GM19463 (cell line): Measurements from ENCODE around the gene MYLK4.
A peak's percentile ranks its signal among the peaks of the same experiment; 100 is the strongest.

Experiments used
- ATAC-seq: cut with Tn5 transposase; IDR thresholded peaks from one replicate; pipeline ENCODE4 v1.9.1; 2021; ENCODE audit warnings: mild to moderate bottlenecking, moderate library complexity; ENCODE audit not compliant: unreplicated experiment

MYLK4 gene

DNA sequence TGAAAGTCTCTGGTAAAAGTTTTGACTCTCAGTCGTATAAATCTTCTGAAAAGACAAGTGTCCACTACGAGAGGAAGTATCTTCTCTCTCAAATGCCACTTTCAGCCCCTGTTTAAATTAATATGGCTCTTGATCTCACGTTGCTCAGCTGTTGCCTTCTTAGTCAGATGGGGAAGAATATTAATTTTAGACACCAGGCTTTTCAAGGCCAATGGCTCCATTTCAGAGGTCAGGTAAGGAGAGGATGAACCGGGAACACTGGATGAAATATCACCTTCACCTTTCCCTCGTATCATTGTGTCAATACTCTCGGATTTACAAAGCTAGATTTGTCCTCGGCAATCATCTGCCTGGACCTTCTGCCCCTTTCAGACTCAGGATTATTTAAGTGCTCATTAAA, at the start of gene MYLK4:
Gene MYLK4, minus strand, starts transcription at position 91 of the 400 bp plus-strand sequence. CDS start 1,628 bp downstream, outside the sequence.
- ATAC-seq = no peak

GRCh38 chr6:2799936-2800527, 49.3 kb upstream of the MYLK4 start:
- no peak for ATAC-seq

DNA sequence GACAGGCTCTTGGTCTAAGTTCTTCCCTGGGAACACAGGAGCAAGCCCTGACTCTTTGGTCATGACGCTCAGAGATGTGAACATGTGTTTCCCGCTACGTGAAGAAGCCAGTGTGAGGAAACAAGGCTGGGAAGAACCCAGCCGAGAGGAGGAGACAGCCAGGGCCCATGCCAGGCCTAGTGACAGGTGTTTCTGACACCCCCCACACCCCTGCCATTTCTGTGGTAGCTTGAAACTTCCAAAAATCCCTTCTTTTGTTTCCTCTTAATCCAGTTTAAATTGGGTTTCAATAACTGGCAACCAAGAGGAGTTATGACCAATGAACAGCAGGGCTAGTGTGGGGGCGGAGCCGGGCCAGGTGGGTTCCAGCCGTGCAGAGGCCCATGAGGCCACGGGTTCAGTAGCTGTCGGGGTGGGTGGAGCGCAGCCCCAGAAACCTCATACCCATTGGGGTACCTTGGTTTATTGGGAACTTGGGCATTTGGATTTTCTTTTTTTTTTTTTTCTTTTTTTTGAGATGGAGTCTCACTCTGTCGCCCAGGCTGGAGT, 47.9 kb upstream of the MYLK4 start:
- ATAC-seq = no peak

- no peak for ATAC-seq
Measured at GRCh38 chr6:2797564-2798031, 46.9 kb upstream of the MYLK4 start.

- ATAC-seq = no peak
Measured at GRCh38 chr6:2796861-2797260, 46.1 kb upstream of the MYLK4 start.

- ATAC-seq = no peak
Measured at GRCh38 chr6:2795956-2796355, 45.2 kb upstream of the MYLK4 start.

DNA sequence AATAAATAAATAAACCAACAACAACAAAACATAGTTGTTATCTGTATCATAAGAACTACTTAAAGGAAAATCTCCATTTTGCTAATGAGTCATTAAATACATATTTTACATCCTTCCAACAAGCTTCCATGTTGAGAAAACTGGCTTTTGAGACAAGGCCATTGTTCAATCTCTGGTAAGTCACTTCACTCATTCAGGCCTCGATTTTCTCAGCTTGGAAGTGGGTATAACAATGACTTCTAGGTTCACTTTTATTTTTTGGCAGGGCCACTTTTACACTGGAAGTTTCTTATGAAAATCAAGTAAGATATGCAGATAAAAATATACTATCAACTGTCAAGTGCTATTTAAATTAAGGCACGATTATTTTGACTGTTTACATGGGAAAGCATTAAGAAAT, 44.4 kb upstream of the MYLK4 start:
- no peak for ATAC-seq

DNA sequence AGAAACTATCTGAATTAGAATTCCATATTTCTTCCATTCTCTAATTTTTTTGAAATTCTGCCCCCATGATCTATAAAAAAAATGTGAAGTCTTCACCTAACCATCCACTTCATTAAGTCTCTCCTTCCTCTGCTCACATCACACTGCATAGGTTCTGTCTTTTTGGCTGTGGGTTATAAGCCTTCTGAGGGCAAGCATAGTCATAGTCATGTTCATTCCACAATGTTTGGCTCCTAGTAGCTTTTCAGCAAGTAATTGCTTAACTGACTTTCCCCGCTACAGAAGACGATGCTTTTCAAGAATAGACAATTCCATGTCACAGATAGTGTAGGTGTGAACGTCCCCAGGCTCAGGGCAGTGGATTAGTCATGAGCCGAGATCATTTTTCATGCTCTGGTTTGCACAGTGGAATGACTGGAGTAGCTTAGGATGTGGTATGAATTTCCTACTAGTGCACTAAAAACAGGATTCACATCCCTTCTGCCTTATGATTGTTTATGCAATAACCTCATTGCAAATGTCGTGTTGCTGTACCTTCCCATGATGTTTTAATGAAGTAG, 43.5 kb upstream of the MYLK4 start:
- no peak for ATAC-seq

DNA sequence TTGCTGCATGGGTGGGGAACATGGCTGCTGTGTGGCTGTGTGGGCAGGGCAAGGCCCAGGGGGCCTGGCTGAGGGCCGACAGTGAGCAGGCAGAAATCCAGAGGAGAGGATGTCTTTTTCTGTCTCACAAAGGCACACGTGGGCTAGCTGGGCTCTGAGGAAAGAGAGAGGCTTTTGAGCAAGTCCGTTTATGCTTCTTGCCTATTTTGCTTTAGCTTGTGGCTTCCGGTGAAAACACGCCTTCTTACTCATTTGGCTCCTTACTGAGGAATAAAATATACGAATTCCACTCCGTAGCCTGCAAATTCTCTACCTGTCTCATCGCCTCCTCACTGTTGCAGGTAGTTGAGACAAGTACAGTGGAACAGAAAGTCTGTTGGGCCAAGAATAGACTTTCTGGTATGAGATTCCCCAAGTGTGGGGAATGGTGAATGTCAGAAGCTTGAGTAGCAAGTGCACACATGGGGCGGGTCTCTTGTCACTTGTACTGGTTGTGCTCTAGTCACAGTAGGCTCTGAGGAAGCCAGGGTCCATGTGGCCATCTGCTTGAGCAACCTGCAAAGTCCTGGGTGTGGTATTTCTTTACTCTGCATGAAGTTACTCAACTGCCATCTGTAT, 42.9 kb upstream of the MYLK4 start:
- no peak for ATAC-seq

- ATAC-seq = no peak
Measured at GRCh38 chr6:2792330-2793110, 41.8 kb upstream of the MYLK4 start.

- no peak for ATAC-seq
Measured at GRCh38 chr6:2791450-2791974, 40.8 kb upstream of the MYLK4 start.

- peak; percentile 76 for ATAC-seq
Measured at GRCh38 chr6:2790588-2791449, 40.1 kb upstream of the MYLK4 start.

GRCh38 chr6:2786269-2786668, 35.5 kb upstream of the MYLK4 start:
- ATAC-seq = no peak

GRCh38 chr6:2784930-2785329, 34.2 kb upstream of the MYLK4 start:
- ATAC-seq = no peak

DNA sequence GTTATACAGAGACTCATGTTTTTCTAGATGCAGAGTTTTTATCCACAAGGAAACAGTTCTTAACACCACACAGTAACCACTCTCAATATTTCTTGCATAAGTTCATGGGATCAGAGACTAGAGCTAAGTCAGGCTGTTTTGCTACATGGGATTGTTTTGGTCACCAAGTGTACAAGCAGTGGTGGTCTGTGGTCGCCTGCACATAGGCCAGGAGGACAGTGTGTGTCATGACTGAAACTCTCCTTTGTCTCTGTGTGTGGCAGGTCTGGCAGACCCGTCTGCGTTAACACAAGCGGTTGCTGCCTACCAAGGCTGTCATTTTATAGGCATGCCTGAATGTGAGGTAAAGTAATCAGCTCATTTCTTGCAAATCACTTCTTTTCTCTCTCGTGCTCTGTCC, 33.3 kb upstream of the MYLK4 start:
- no peak for ATAC-seq

DNA sequence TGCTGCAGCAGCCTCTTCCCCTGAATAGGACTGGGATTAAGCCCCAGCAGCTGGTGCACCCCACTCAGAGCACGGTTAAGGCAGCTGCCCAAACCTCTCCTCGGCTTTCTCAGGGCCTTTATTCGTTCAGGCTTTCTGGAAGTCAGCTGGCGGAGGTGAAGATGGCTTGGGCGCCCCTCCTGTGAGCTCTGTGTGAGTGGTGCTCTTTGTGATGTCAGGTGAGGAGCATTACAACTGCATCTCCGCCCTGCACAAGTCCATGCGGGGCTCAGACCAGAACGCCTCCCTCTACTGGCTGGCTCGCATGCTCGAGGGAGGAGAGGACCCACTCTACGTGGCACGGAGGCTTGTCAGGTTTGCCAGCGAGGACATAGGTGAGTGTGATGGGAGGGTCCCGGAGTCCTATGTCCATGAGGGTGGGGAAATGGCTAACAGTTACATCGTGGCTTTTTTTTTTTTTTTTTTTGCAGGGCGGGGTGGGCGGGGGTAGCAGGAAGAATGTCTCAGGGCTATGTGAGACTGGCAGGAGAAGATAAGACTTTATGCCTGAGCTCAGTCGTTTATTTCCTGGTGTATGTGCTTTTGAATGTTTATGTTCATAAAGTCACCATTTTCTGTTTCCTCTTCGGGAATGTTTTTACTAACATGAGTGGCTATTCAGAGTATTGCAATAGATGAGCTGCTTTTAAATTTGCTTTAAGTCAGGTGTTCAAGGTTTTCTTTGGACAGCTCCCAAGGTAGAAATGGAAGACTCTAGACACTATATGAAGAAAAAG, 32.7 kb upstream of the MYLK4 start:
- ATAC-seq = no peak

DNA sequence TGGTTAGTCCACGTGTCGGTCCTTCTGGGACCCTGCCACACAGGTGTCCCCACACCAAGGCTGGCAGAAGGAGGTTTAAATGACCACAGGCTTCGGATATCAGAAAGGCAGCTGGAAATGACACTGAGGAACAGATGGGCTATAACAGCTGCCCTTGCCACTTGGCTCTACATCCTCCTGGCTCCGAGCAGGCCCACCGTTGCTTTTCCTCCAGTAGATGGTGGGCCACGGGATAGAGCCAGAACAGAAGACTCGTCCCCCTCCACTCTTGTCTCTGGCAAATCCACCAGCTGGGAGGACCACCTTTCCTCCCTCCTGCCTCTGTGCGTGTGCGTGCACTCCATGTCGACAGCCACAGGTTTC, 32.1 kb upstream of the MYLK4 start:
- no peak for ATAC-seq

DNA sequence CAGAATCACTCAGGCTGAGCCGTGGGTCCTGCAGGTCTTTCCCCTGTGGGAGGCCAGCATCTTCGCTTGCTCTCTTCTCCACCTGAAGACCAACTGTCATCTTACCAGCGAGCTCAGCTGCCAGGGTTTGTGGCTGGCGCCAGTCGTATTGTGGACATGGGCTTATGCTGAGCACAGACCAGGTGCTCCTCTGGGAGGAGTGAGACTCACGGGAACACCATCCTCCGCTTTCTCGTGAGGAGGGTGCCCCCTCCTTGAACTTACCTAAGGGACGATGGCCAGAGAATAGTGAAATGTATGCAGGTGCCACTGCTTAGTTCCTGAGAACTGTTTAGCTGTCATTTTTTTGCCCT, 31.6 kb upstream of the MYLK4 start:
- ATAC-seq = no peak

GRCh38 chr6:2781685-2782355, 31.1 kb upstream of the MYLK4 start:
- no peak for ATAC-seq
